Peyer's patch (tissue), 4 donors: ENCODE results near the gene APC2. TPM values are rescaled to one million over a fixed set of nuclear protein-coding genes. Genes with fewer than 3 reads are reported as not detected.
A peak's percentile ranks its signal among the peaks of the same experiment; 100 is the strongest.

Experiments used
- DNase-seq, 3 donors: peaks; one replicate each; pipeline ENCODE4 v3.0.0-alpha.2; 2017 to 2019
- H3K27ac ChIP-seq, 4 donors: fragments of 200-600 bp; sonication (generic); one replicate each; pipeline ENCODE4 v1.5.1; 2016 to 2019
- H3K27me3 ChIP-seq, 2 donors: fragments of 200-600 bp; sonication (generic); one replicate each; pipeline ENCODE4 v1.5.1; 2019
- H3K36me3 ChIP-seq, 3 donors: fragments of 200-600 bp; sonication (generic); one replicate each; pipeline ENCODE4 v1.5.1; 2016 to 2019
- H3K4me1 ChIP-seq, 4 donors: fragments of 200-600 bp; sonication (generic); one replicate each; pipeline ENCODE4 v1.5.1; 2016 to 2019
- H3K4me3 ChIP-seq, 4 donors: fragments of 200-600 bp; sonication (generic); 1 replicate in 3 of 4; 2 replicates in 1 of 4; pipeline ENCODE4 v1.5.1; 2016 to 2019; ENCODE audit warnings: mild to moderate bottlenecking in 1 of 4
- H3K9me3 ChIP-seq, 4 donors: fragments of 200-600 bp; sonication (generic); one replicate each; pipeline ENCODE4 v1.5.1; 2016 to 2019; ENCODE audit warnings: mild to moderate bottlenecking in 1 of 4
- POLR2A ChIP-seq, 2 donors: fragments of 450-650 bp; IDR thresholded peaks; one replicate each; pipeline ENCODE4 v1.5.1; 2017; ENCODE audit warnings: antibody characterized with exemption in 2 of 2, mild to moderate bottlenecking in 2 of 2, moderate library complexity in 2 of 2
- total RNA-seq, 4 donors: library from RNA; depleted of rRNA; stranded (reverse); fragments of >200 nt; gene quantifications; one replicate each; pipeline ENCODE4 v1.1.0, GENCODE V29; 2016
- TF ChIP-seq, protein P1 (sequence below), 6 experiments: fragments of 450-650 bp in 4 of 6; fragments of 200-600 bp in 2 of 6; sonication (generic) in 1 of 6; IDR thresholded peaks; one replicate each; pipeline ENCODE4 v1.5.1; 2017 to 2019; ENCODE audit warnings: antibody characterized with exemption in 6 of 6, mild to moderate bottlenecking in 3 of 6, moderate library complexity in 1 of 6

APC2 gene
- total RNA-seq, 4 donors from 2014 or later: 0.18 to 0.76 (median 0.27) TPM; not detected in 1

DNA sequence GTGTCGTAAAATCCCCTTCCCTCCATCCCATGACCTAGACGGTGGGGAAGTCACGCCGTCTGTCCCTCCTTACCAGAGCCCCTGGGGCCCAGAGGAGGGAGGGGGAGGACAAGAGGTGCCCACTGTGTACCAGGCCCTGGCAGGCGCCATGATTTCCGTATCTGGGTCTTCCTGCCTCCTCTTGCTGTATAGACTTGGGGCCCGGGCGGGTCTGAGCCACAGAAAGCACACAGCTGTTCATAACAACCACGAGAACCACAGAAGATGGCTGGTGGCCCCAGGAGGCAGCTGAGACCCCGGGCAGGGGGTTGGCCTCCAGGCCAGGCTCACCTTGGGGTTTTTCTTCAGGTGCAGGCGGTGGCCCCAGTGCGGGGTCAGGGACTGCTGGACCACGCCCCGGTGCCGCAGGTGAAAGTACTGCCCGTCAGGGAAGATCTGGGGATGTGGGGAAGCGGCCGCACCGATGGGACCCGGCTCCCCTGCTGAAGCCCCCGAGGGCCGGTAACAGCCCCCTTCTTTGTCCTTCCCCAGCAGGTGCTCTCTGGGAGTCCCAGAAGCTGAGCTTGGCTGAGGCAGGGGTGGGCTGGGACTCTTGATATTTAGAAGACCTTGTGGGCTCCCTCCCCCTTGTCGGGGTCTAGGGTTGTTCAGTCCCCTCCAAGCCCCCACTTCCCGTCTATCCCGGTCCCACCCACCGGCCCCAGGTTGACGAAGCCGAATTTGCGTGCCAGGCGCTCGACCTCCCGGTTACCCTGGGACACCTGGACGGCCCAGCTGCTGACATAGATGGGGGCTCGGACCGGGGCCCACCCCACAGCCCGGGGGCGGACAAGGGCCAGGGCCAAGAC, 39.8 kb downstream of the APC2 start:
- Histone ChIP-seq H3K4me1 (peaks cover 0 to 32% (median 9%) of the 10 kb centered on the region in 4 donors), H3K27ac (peak overlapping the region; percentile 65 to 85 (median 70)), H3K4me3 (peak overlapping the region; percentile 46 to 64 (median 54)), H3K27me3 (no peaks in the 10 kb centered on the region), H3K36me3 (no peaks in the 10 kb centered on the region), H3K9me3 (no peaks in the 10 kb centered on the region)
- no peak for TF ChIP-seq POLR2A (IDR thresholded peaks at IDR 0.05)
- TF ChIP-seq, protein P1, sequence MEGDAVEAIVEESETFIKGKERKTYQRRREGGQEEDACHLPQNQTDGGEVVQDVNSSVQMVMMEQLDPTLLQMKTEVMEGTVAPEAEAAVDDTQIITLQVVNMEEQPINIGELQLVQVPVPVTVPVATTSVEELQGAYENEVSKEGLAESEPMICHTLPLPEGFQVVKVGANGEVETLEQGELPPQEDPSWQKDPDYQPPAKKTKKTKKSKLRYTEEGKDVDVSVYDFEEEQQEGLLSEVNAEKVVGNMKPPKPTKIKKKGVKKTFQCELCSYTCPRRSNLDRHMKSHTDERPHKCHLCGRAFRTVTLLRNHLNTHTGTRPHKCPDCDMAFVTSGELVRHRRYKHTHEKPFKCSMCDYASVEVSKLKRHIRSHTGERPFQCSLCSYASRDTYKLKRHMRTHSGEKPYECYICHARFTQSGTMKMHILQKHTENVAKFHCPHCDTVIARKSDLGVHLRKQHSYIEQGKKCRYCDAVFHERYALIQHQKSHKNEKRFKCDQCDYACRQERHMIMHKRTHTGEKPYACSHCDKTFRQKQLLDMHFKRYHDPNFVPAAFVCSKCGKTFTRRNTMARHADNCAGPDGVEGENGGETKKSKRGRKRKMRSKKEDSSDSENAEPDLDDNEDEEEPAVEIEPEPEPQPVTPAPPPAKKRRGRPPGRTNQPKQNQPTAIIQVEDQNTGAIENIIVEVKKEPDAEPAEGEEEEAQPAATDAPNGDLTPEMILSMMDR (IDR thresholded peaks at IDR 0.05): no peak
- no peak for DNase-seq

DNA sequence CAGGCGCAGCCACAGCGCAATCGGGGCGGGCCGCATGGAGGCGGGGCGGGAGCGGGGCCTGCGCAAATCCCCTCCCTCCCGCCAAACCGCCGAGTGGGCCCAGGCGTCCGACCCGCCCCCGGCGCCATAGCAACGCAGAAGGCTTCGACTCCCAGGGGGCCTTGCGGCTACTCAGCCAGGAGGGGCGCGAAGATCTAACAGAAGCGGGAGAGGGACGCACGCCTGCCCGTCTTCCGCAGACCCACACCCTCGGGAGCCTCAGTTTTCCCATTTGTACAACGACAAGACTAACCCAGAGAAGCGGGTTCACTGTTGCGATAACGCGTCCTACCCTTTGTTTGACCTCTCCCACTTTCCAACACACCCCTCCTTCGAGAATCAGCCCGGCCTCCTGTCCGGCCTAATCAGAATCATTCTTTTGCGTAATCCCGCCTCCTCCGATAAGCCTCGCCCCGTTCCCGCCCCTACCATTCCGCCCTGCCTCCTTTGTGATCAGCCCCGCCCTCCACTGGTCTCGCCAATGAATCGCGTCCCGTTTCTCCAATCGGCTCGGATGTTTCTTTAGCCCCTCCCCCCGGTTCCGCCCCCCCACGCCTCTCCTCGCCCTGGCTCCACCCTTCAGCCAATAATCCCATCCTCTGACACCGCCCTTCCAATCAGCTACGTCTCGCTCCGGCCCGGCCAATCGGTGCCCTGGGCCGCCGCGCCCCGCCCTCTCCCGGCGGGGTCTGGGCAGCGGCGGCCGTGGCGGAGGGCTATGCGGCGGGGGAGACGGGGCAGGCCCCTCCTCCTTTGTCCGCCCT, 40.6 kb downstream of the APC2 start, which contains the start of gene PCSK4:
Gene PCSK4 (minus strand): TSS at position 40 of the 803 bp plus-strand sequence. CDS start 4 bp downstream, at position 36.
- Histone ChIP-seq H3K27ac (peak within 1 kb of the TSS; percentile 65 to 90 (median 76)), H3K4me3 (peak within 1 kb of the TSS; percentile 46 to 81 (median 66)), H3K36me3 (no peaks in the 10 kb centered on the region), H3K27me3 (no peaks in the 10 kb centered on the region), H3K9me3 (no peaks in the 10 kb centered on the region), H3K4me1 (peaks cover 0 to 33% (median 9%) of the 10 kb centered on the region in 4 donors)
- DNase-seq: peak; percentile 98 to 99 (median 99)
- peak in 1 of 2 donors; percentile 27 for TF ChIP-seq POLR2A (IDR thresholded peaks at IDR 0.05)
- TF ChIP-seq, protein P1 (IDR thresholded peaks at IDR 0.05): peak in 1 of 6 experiments; percentile 7

DNA sequence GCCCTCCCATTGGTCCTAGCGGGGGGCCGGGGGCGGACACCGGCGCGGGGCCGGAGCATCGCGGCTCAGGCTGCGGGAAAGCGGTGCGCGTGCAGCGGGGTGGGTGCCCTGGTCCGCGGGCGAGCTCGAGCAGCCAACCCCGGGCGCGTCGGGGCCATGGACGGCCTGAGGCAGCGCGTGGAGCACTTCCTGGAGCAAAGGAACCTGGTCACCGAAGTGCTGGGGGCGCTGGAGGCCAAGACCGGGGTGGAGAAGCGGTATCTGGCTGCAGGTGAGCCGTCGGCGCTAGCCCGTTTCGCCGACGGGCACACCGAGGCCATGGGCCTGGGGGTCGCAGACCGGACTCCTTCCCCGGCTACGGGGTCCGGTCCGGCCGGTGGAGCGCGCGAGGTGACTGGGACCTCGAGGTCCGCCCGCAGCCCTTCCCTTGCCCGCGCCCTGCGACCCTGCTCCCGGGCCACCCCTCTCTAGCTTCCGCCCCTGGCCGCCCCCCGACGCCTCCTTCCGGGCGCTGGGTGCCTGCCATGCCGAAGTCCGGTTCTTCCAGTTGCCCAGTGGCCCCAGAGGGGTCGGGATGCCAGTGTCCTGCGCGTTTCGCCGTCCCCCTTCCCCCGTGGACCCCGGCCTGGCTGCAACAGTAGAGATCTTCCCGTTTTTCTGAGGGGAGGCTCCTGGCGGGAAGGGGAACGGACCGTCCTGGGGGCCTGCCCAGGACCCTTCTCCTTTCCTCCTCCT, 41.4 kb downstream of the APC2 start, which contains the start of gene REEP6:
Gene REEP6 (plus strand): TSS at position 68 of the 735 bp plus-strand sequence. CDS start 89 bp downstream, at position 157.
- DNase-seq: no peak
- H3K4me1 ChIP-seq: peaks cover 0 to 33% (median 9%) of the 10 kb centered on the region in 4 donors
- no peaks in the 10 kb centered on the region for H3K9me3 ChIP-seq
- H3K4me3 ChIP-seq: peak within 1 kb of the TSS; percentile 46 to 81 (median 66)
- peak within 1 kb of the TSS; percentile 65 to 90 (median 76) for H3K27ac ChIP-seq
- H3K27me3 ChIP-seq: no peaks in the 10 kb centered on the region
- H3K36me3 ChIP-seq: no peaks in the 10 kb centered on the region
- TF ChIP-seq POLR2A (IDR thresholded peaks at IDR 0.05): peak; percentile 92 to 95
- TF ChIP-seq, protein P1 (IDR thresholded peaks at IDR 0.05): no peak

DNA sequence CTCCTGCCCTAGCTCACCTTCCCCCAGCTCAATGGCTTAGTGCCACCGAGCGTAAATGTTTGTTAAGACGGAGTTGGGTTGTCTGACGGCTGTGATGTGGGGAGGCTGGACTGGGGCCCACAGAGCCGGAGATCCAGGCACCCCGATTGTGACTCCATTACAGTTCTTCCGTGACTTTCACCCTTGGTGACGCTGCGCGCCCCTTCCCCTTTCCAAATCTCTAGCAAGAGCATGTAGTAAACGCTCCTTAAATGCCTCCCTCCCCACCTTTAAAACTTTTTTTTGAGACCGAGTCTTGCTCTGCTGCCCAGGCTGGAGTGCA, 41.9 kb downstream of the APC2 start:
- no peak for TF ChIP-seq POLR2A (IDR thresholded peaks at IDR 0.05)
- TF ChIP-seq, protein P1 (IDR thresholded peaks at IDR 0.05): no peak
- Histone ChIP-seq H3K4me1 (peaks cover 0 to 33% (median 9%) of the 10 kb centered on the region in 4 donors), H3K27ac (peak overlapping the region in 3 of 4 donors; percentile 57 to 90 (median 86)), H3K36me3 (no peaks in the 10 kb centered on the region), H3K9me3 (no peaks in the 10 kb centered on the region), H3K4me3 (peak overlapping the region in 3 of 4 donors; percentile 42 to 81 (median 74)), H3K27me3 (no peaks in the 10 kb centered on the region)
- DNase-seq: no peak
